NCI-H187 (cell line): ENCODE measurements around the gene DPYSL5.
A peak's percentile ranks its signal among the peaks of the same experiment; 100 is the strongest.

Experiments used
- DNase-seq, 2 experiments: peaks; one replicate each; lab custom pipeline; 2025; lab: John Stamatoyannopoulos, UW

Gene DPYSL5

DNA sequence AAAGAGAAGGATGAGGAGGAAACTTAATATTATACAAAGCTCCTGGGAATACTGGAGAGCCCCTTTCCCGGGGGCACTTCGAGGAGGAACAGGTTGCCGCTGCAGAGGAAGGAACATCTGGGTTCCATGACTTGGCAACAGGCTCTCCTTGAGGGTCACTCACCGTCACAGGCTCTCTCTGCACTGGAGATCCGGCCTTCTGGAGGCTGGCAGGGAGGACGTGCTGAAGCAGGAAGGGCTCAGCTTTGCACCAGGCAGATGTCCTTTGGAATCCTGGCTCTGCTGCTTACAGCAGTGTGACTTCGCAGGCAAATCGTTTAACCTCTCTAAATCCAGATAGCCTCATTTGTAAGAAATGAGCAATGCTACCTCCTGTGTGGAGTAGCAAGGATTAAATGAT, 2.9 kb upstream of the DPYSL5 start:
- no peak for DNase-seq

DNA sequence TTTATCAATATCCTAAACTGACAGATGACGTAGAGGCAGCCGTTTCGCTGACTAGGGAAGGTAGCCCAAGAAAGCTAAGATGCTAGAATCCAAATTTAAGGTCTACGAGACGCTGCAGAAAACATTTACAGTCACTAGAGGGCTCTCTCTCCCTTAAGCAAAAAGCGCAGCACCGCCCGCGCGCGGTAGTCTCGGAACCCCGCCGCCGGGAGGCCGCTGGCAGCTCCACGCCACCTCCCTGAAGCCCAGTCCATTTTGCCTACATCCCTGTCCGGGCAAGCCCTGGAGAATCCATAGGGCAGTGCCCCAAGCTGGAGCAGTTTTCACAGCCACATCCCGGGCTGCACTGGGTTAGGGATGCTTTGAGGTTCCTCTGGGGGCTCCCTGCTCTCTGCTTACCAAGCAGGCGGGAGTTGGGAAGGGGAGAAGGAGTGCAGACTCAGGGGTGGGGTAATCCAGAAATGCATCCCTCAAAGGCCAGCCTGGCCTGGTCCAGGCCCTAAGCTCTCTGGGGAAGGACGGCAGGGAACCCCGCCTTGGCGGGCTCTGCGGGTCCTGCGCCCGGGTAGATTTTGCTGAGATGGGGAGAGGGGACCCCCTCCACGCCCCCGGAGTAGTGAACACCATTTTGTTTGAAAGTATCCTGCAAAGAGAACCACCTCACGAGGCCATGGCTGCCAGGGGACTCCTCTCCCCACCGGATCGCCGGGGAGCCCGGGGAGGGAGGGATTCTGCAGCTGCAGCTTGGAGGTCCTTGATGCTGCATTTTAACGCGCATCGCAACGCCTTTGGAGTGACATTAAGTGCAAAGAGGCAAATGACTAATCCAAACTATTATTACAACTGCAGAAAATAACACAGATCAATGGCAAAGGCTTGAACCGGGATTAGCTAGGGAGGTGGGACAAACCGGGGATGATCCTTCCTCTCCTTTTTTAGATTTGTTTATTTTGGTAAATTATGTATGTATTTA, 1.3 kb upstream of the DPYSL5 start:
- DNase-seq: peak; percentile 78 to 81

DNA sequence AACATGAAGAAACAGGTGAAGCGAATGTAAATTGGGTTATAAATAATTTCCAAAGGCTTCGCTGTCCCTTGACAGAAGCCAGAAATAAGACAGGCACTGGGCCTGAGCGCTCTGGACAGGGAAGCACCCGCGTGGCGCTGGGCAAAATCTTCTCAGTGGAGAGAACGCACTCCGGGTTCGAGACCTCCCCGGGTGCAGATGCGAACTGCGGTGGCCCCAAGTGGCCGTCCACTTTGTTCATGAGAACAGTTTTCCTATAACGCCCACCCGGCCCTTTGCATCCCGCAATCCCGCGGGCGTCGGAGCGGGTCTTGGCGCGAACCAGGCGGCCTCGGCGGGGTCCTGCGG, 651 bp upstream of the DPYSL5 start:
- DNase-seq: no peak

DNA sequence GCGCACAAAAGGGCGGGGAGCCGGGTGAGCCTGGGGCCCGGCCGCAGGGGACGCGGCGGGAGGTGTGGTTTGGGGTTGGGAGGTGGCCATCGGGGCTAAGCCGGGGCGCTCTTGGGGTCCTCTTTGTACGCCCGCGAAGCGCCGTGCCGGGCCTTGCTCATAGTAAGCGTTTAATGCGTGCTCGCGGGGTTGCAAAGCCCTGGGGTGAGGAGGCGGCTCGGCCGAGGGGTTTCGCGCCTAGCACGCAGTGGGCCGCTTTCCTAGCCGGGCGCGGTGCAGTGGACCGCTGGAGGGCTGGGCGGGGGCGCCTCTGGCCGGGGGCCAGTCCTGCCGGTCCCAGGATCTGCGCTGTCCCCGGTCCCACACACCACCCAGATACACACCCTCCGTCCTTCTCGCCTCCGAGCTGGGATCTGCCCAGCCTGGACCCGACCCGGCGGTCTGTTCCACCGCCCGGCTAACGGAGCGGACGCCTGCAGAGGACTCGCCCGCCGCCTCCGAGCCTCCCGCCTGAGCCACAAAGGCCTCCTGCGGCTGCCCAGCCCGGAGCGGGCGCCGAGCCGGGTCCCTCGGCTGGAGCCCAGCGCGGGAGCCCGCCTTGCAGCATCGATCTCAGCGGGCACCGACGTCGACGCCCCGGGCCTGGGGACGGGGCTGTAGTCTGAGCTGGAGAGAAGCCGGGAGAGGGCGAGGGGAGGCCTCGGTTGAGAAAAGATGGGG, 564 bp downstream of the DPYSL5 start:
- DNase-seq: peak in 1 of 2 experiments; percentile 77

DNA sequence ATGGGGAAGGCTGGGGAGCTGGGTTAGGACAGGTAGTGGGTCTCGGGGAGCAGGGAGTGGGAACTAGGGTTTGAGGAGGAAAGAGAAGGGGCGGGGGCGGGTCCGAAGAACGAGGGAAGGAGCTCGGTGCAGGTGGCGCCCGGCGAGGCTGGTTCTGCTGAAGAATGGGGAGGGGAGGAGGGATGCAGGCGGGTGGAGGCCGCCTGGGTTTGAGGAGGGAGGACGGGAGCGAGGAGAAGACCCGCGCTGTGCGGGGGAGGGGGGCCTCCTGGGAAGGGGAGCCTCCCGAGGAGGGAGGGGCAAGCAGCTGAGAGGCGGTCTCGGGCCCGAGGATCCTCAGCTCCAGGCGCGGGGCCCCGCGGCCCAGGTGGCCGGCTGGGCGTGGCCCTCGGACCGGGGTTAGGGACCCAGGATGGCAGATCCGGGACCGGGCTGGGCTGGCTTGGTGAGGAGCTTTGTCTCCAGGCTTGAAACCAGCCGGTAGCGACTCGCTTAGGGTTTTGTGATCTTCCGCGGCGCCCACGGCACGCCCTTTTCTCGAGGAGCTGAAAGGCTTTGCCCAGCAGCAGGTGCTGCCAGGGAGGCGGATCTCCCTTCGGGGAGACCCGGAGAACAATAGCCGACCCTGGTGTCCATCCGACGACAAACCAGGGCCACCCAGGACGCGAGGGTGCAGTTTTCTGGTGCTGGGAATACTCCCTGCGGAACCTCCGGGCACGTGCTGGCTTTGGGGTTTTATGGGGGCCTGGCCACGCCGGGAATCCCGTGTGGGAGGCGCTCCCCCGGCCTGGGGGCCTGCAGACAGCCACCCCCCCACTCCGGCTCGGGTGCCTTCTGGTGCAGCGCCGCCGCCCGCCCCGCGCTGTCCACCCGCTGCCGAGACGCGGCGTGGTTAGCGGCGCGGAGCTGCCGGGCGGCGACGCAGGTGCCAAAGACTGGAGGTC, 1.4 kb downstream of the DPYSL5 start:
- peak; percentile 79 to 92 for DNase-seq

DNA sequence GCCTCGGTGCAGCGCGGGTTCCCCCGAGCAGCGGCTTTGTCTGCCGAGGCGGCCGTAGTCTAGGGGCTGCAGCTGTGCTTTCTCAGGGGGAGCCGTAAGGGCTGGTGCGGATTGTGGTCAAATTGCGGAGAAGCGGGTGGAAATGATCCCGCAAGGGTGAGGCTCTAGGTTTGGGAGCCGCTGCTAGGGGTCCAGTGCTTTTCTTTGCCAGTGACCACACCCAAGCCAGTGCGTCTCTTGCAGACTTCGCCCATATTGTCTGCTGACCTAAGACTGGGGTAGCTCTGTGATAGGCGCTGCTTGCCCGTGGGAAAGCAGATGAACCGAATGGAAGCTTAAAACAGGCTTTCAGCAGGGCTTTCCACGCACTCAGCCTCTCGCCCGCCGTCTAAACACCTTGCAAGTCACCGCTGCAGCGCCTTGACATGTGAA, 2.1 kb downstream of the DPYSL5 start:
- DNase-seq: peak in 1 of 2 experiments; percentile 30

DNA sequence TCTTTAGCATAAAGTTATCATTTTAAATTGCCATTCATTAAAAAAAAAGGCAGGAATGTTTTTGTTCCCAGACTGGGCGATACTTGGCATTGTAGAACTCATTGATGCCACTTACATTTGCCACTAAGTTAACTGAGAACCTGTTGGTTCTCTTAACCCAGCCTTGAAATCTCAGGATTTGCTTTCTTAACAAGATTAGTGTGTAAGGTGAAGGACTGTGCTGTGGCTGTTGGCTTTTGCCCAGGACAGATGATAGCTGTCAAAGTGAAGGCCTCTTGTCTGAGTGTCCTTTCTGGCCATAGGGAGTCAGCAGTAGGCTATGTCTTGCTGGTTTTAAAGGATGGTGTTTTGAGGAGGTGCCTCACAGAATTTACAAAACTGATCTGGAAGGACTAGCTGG, 2.6 kb downstream of the DPYSL5 start:
- DNase-seq: no peak

DNA sequence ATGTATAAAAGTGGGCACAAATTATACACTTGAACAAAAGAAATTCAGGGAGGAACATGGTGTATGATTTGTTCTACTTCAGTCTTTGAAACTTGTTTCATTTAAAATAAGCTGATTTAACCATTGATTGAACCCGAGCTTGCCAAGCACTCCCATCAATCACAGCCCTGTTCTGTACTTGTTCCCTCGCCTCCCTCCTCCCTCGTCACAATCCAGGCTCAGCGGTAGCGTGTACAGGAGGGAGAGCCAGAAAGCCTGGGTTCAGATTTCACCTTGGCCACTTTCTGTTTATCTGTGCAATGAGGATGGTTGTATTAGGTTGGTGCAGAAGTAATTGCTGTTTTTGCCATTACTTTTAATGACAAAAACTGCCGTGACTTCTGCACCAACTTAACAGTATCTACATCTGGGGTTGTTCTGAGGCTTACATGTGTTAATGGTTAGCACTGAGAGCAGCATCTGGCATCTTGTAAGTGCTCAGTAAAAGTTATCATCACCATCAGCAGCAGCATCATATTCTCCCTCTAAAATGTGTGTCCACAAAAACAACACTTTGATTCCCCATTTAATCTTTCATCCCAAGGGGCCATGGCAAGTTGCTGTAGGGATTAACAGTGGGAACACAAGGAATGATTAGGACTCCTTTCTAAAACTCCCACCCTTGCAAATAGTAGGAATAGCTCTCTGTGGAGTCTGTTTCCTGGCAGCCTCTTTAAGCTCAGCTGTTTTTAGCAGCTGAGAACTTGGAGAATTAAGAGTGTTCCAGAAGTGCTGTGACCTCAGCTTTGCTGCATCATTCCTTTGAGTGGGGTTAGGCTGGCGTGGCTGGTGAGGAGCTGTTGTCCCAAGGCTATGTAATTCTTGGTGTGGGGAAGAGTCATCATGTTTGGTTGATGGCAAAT, 4.7 kb downstream of the DPYSL5 start:
- no peak for DNase-seq

DNA sequence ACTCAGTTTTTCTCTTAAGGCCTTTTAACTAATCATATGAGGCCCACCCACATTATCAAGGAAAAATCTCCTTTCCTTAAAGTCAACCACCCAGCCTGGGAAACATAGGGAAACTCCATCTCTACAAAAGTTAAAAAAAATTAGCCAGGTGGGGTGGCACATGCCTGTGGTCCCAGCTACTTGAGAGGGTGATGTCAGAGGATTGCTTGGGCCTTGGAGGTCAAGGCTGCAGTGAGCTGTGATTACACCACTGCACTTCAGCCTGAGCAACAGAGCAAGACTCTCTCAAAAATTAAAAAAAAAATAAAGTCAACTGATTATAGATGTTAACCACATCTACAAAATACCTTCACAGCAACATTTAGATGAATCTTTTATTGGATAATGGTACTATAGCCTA, 5.8 kb downstream of the DPYSL5 start:
- DNase-seq: no peak

DNA sequence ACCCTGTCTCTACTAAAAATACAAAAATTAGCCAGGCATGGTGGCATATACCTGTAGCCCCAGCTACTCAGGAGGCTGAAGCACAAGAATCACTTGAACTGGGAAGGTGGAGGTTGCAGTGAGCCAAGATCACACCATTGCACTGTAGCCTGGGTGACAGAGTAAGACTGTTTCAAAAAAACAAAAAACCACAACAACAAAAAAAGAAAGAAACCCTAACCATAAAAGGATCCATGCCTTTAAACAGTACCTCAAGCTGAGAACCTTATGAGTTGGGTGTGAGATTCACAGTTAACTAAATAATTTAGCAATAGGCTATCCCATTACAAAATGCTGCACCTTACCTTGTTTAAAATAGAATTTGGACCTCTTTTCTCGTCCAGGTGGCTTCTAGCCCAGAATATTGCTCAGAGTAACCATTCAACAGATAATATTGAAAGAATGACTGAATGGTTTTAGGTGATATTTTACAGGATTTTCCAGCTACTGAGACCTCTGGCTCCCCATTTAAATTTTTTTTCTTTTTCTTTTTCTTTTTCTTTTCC, 6.4 kb downstream of the DPYSL5 start:
- no peak for DNase-seq

DNA sequence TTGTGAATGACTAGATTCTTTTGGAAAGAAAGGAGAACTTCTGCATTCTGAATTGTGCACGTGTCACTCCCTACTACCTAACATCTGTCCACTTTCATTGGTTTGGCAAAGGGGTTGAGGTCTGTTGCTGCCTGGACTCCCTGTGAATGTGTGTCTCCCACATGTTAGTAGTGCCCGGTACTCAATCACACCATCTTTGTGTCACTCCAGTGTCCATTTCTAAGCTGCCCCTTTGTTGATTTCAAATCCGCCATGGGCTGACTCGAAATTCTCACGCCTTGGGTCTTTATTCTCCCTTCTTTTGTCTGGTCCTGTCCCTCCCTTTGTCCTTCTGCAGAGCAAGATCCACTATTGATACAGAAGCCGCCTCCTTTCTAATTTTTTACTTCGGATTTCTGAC, 7.5 kb downstream of the DPYSL5 start:
- no peak for DNase-seq

DNA sequence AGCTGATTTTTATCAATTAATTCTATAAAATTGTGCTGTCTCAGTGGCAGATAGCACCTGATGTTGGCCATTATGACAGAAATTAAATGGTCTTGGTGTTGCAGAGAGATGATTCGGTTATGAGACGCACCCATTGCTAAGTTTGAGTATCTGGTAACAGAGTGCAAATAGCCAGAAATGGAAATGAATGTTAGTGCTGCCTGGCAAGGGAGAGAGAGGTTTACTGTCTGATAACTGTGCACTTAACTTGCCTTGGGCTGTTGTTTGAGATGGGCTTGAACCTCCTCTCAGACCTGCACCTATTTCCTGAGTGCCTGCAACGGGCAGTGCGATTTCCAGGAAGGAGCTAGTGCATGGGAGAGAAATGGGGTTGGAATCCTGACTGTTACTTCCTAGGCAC, 11.7 kb downstream of the DPYSL5 start:
- no peak for DNase-seq

DNA sequence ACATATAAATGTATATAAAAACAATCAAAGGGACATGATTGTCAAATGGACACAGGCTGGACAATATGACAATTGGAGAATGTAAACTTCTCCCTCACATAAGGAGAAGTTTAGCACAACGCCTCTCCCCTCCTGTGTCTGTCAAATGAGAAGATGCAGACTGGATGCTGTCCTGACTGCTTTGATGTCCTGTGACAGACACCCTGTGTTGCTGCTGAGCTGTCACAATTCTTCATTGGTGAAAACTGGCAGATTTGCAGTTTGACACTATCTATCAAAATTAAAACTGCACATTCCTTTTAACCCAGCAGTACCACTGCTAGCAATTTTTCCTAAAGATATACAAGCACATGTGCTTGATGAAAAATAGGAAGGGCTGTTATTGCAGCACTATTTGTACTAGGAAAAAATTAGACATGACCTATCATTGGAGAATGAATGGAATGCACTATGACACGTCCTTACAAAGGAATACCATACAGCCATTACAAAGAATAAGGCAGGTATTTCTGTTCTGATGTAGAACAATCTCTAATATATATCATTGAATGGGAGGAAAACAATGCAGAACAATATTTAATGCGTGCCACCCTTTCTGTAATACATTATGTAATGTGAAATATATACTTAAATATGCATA, 12.4 kb downstream of the DPYSL5 start:
- DNase-seq: no peak

DNA sequence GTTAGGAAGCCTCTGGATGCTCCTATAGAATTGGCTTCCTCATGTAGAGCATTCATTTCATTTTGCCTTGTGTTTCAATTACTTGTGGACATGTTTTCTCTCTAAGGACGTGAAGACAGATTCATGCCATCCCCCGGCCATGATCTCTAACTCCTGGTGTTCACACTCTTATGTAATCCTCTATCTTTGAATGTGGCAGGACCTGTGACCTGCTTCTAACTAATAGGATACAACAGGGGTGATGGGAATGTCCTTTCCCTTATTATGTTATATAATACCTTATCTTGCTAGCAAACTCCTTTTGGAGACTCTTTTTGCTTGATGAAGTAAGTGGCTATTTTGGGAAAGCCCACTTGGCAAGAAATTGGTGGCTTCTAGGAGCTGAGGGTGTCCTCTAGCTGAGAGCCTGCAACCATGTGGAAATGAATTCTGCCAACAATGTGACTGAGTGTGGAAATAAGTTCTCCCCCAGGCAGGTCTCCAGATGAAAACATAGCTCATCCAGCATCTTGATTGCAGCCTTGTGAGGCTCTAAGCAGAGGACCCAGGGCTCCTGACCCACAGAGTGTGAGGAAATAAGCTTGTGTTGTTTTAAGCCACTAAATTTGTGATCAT, 13.8 kb downstream of the DPYSL5 start:
- DNase-seq: no peak

DNA sequence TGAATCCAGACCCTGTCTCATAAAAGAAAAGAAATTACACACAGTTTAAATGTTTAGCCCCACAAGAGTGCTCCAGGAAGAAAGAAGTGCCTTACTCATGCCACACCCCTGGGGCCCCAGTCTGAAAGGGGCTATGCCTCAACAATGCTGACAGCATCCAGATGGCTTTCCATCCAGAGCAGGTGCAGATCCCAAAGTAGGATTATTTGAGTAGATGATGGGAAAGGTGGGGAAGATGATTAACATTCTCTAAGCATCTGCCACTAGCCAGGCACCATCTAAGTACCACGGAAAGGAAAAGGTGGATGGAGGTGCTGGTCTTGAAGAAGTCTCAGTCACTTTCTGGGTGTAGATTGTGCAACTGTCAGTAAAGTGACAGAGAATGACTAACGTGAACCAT, 16.3 kb downstream of the DPYSL5 start:
- DNase-seq: peak; percentile 41 to 52

DNA sequence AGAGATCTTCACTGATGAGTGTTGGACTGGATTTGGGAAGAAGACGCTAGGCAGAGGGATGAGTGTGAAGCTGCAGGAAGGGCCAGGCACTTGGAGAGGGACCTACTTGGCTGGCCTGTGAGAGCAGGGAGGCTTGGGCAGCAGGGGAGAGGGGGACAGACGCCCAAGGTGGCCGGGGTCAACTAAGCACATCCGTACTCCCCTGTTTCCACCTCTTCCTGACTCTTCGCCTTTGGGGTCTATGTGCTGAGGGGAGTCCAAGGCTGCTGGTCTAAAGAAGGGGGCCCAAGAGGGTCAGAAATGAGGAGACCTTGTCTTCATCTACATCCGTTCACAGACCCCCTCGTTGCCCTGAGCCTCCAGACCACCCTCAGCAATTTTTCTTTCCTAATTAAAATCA, 16.7 kb downstream of the DPYSL5 start:
- DNase-seq: no peak

DNA sequence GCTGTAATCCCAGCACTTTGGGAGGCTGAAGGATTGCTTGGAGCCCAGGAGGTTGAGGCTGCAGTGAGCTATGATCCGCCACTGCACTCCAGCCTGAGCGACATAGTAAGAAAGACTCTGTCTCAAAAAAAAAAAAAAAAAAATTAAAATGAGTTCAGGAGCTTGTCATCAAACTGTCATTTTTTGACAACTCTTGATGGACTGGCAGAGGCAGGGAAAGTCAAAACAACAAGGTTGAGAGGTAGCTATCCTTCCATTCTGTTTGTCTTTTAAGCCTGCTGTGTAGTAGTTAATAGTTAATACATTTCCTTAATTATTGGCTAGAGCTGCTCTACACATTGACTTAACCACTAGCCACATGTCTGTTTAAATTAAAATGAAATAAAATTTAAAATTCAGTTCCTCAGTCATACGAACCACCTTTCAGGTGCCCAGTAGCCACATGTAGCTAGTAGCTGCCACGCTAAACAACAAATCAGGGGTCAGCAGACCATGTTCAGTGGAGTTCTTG, 22.7 kb downstream of the DPYSL5 start:
- DNase-seq: no peak

DNA sequence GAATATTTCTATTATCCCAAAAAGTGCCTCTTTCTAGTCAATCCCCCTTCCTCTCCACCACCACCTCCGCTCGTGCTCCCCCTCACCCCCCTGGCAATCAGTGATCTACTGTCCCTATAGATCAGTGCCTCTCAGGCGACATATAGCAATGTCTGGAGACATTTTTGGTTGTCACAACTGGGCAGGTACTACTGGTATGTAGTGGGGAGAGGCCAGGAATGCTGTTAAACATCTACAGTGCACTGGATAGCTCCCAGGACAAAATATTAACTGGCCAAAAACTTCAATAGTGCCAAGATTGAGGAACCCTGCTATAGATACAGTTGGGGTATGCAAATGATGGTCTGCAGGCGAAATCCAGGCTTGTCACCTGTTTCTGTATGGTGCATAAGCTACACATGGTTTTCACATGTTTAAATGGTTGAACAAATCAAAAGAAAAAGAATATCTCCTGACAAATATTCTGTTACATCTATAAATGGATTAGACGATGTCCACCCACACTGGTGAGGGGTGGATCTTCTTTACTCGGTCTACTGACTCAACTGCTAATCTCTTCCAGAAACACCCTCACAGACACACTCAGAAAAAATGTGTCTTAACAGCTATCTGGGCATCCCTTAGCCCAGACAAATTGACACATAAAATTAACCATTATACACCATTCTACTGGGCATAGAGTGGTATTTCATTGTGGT, 25.5 kb downstream of the DPYSL5 start:
- no peak for DNase-seq

DNA sequence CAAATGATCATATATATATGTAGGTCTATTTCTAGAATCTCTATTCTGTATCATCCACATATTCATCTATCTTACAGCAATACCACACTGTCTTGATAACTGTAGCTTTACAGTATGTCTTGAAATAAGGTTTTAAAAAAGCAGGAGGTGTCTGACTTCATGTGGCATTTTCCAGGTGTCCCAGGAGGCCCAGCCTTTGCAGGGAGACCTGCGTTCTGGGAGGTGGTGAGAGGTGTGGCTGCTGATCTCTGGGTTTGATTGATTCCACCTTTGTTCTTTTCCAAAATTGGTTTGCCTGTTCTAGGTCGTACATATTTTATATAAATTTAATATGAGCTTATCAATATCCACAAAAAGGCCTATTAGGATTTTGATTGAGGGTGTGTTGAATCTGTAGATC, 26.6 kb downstream of the DPYSL5 start:
- no peak for DNase-seq
